T-helper 2 cell treated with Interferon-gamma antibody and Interleukin-4, amounts not matched to agents 5 μg/mL and 100 μg/mL, for 36 hours (primary cell): ENCODE results near the gene CCDC73.

Source experiments
- DNase-seq: peaks from one replicate; pipeline ENCODE4 v3.0.0; 2021; ENCODE audit warnings: low spot score
- H3K27ac Mint-ChIP-seq: one replicate; pipeline ENCODE4 v1.8.0; 2021; ENCODE audit warnings: mild to moderate bottlenecking, mixed read lengths
- H3K27me3 Mint-ChIP-seq: one replicate; pipeline ENCODE4 v1.8.0; 2021; ENCODE audit warnings: low read depth, mixed read lengths
- H3K36me3 Mint-ChIP-seq: one replicate; pipeline ENCODE4 v1.8.0; 2021; ENCODE audit warnings: low read depth, mixed read lengths
- H3K4me1 Mint-ChIP-seq: one replicate; pipeline ENCODE4 v1.8.0; 2021; ENCODE audit warnings: low read depth, mixed read lengths
- H3K4me3 Mint-ChIP-seq: one replicate; pipeline ENCODE4 v1.8.0; 2022; ENCODE audit warnings: mild to moderate bottlenecking, moderate library complexity, mixed read lengths
- H3K9me3 Mint-ChIP-seq: one replicate; pipeline ENCODE4 v1.8.0; 2021; ENCODE audit warnings: mixed read lengths

The CCDC73 gene

GRCh38 chr11:32581556-32581955 lies 212.9 kb downstream of the CCDC73 start:
- H3K36me3 Mint-ChIP-seq = peaks cover 24% of the 10 kb centered on the region
- no peak overlapping the region for H3K4me3 Mint-ChIP-seq
- no peak for DNase-seq
- peaks cover 20% of the 10 kb centered on the region for H3K4me1 Mint-ChIP-seq
- H3K27me3 Mint-ChIP-seq = peaks cover 2% of the 10 kb centered on the region
- no peaks in the 10 kb centered on the region for H3K9me3 Mint-ChIP-seq
- no peak overlapping the region for H3K27ac Mint-ChIP-seq

GRCh38 chr11:32580967-32581366 lies 213.5 kb downstream of the CCDC73 start:
- H3K4me1 Mint-ChIP-seq = peaks cover 16% of the 10 kb centered on the region

GRCh38 chr11:32576456-32576855 lies 218.0 kb downstream of the CCDC73 start:
- no peak for DNase-seq
- H3K36me3 Mint-ChIP-seq = no peaks in the 10 kb centered on the region
- peaks cover 2% of the 10 kb centered on the region for H3K27me3 Mint-ChIP-seq
- no peak overlapping the region for H3K27ac Mint-ChIP-seq
- no peaks in the 10 kb centered on the region for H3K4me1 Mint-ChIP-seq
- no peak overlapping the region for H3K4me3 Mint-ChIP-seq
- no peaks in the 10 kb centered on the region for H3K9me3 Mint-ChIP-seq

More at GRCh38 chr11:32580967-32581366, 213.5 kb downstream of the CCDC73 start:
- peaks cover 2% of the 10 kb centered on the region for H3K27me3 Mint-ChIP-seq
- H3K9me3 Mint-ChIP-seq = no peaks in the 10 kb centered on the region
- no peak overlapping the region for H3K4me3 Mint-ChIP-seq
- peaks cover 19% of the 10 kb centered on the region for H3K36me3 Mint-ChIP-seq
- no peak overlapping the region for H3K27ac Mint-ChIP-seq
- no peak for DNase-seq

- Mint-ChIP-seq H3K36me3 (no peaks in the 10 kb centered on the region), H3K27me3 (peaks cover 9% of the 10 kb centered on the region), H3K9me3 (no peaks in the 10 kb centered on the region), H3K4me1 (no peaks in the 10 kb centered on the region), H3K27ac (no peak overlapping the region), H3K4me3 (no peak overlapping the region)
- no peak for DNase-seq
These were observed 219.4 kb downstream of the CCDC73 start for GRCh38 chr11:32575070-32575469.

GRCh38 chr11:32574421-32574820 lies 220.0 kb downstream of the CCDC73 start:
- Mint-ChIP-seq H3K9me3 (no peaks in the 10 kb centered on the region), H3K27me3 (peaks cover 9% of the 10 kb centered on the region), H3K4me1 (no peaks in the 10 kb centered on the region), H3K27ac (no peak overlapping the region), H3K4me3 (no peak overlapping the region), H3K36me3 (no peaks in the 10 kb centered on the region)
- DNase-seq = no peak

GRCh38 chr11:32573228-32573627 lies 221.2 kb downstream of the CCDC73 start:
- DNase-seq = no peak
- H3K27ac Mint-ChIP-seq = no peak overlapping the region
- H3K27me3 Mint-ChIP-seq = peaks cover 8% of the 10 kb centered on the region
- no peaks in the 10 kb centered on the region for H3K36me3 Mint-ChIP-seq
- H3K9me3 Mint-ChIP-seq = no peaks in the 10 kb centered on the region
- no peaks in the 10 kb centered on the region for H3K4me1 Mint-ChIP-seq
- no peak overlapping the region for H3K4me3 Mint-ChIP-seq

GRCh38 chr11:32571039-32571438 lies 223.4 kb downstream of the CCDC73 start:
- Mint-ChIP-seq H3K27ac (no peak overlapping the region), H3K9me3 (no peaks in the 10 kb centered on the region), H3K27me3 (peaks cover 7% of the 10 kb centered on the region), H3K36me3 (no peaks in the 10 kb centered on the region), H3K4me1 (peaks cover 8% of the 10 kb centered on the region), H3K4me3 (no peak overlapping the region)
- no peak for DNase-seq

- Mint-ChIP-seq H3K27ac (no peak overlapping the region), H3K4me1 (peaks cover 8% of the 10 kb centered on the region), H3K27me3 (peaks cover 7% of the 10 kb centered on the region), H3K36me3 (no peaks in the 10 kb centered on the region), H3K9me3 (no peaks in the 10 kb centered on the region), H3K4me3 (no peak overlapping the region)
- no peak for DNase-seq
These were observed 225.1 kb downstream of the CCDC73 start for GRCh38 chr11:32569313-32569881.

GRCh38 chr11:32567154-32567553 lies 227.3 kb downstream of the CCDC73 start:
- Mint-ChIP-seq H3K27me3 (peaks cover 7% of the 10 kb centered on the region), H3K4me1 (peaks cover 8% of the 10 kb centered on the region), H3K27ac (no peak overlapping the region), H3K36me3 (no peaks in the 10 kb centered on the region), H3K9me3 (no peaks in the 10 kb centered on the region), H3K4me3 (no peak overlapping the region)
- no peak for DNase-seq

GRCh38 chr11:32566517-32566916 lies 227.9 kb downstream of the CCDC73 start:
- H3K4me1 Mint-ChIP-seq = peaks cover 8% of the 10 kb centered on the region
- DNase-seq = no peak
- H3K4me3 Mint-ChIP-seq = no peak overlapping the region
- no peaks in the 10 kb centered on the region for H3K36me3 Mint-ChIP-seq
- H3K27ac Mint-ChIP-seq = no peak overlapping the region
- no peaks in the 10 kb centered on the region for H3K9me3 Mint-ChIP-seq
- H3K27me3 Mint-ChIP-seq = peaks cover 7% of the 10 kb centered on the region

- peaks cover 8% of the 10 kb centered on the region for H3K4me1 Mint-ChIP-seq
- no peak overlapping the region for H3K27ac Mint-ChIP-seq
- no peak for DNase-seq
These were observed 230.9 kb downstream of the CCDC73 start for GRCh38 chr11:32563600-32563959.

GRCh38 chr11:32562839-32563599 lies 231.4 kb downstream of the CCDC73 start:
- DNase-seq = no peak
- H3K36me3 Mint-ChIP-seq = no peaks in the 10 kb centered on the region
- H3K4me1 Mint-ChIP-seq = peaks cover 8% of the 10 kb centered on the region
- H3K9me3 Mint-ChIP-seq = no peaks in the 10 kb centered on the region
- no peak overlapping the region for H3K4me3 Mint-ChIP-seq
- H3K27me3 Mint-ChIP-seq = no peaks in the 10 kb centered on the region
- no peak overlapping the region for H3K27ac Mint-ChIP-seq

More at GRCh38 chr11:32563600-32563959, 230.9 kb downstream of the CCDC73 start:
- Mint-ChIP-seq H3K36me3 (no peaks in the 10 kb centered on the region), H3K4me3 (no peak overlapping the region), H3K27me3 (no peaks in the 10 kb centered on the region), H3K9me3 (no peaks in the 10 kb centered on the region)

- H3K27me3 Mint-ChIP-seq = no peaks in the 10 kb centered on the region
- peaks cover 4% of the 10 kb centered on the region for H3K4me1 Mint-ChIP-seq
- H3K4me3 Mint-ChIP-seq = no peak overlapping the region
- no peak for DNase-seq
- H3K36me3 Mint-ChIP-seq = no peaks in the 10 kb centered on the region
- no peak overlapping the region for H3K27ac Mint-ChIP-seq
- H3K9me3 Mint-ChIP-seq = no peaks in the 10 kb centered on the region
These were observed 232.6 kb downstream of the CCDC73 start for GRCh38 chr11:32561835-32562234.

- H3K4me1 Mint-ChIP-seq = no peaks in the 10 kb centered on the region
- H3K4me3 Mint-ChIP-seq = no peak overlapping the region
- H3K27me3 Mint-ChIP-seq = peaks cover 7% of the 10 kb centered on the region
- H3K9me3 Mint-ChIP-seq = no peaks in the 10 kb centered on the region
- H3K27ac Mint-ChIP-seq = no peak overlapping the region
- H3K36me3 Mint-ChIP-seq = no peaks in the 10 kb centered on the region
- no peak for DNase-seq
These were observed 238.6 kb downstream of the CCDC73 start for GRCh38 chr11:32555895-32556294.

GRCh38 chr11:32555091-32555490 lies 239.4 kb downstream of the CCDC73 start:
- no peaks in the 10 kb centered on the region for H3K9me3 Mint-ChIP-seq
- no peak for DNase-seq
- no peak overlapping the region for H3K27ac Mint-ChIP-seq
- no peaks in the 10 kb centered on the region for H3K4me1 Mint-ChIP-seq
- no peak overlapping the region for H3K4me3 Mint-ChIP-seq
- no peaks in the 10 kb centered on the region for H3K36me3 Mint-ChIP-seq
- H3K27me3 Mint-ChIP-seq = peaks cover 10% of the 10 kb centered on the region
